Osteocyte (in vitro differentiated cells): Measurements from ENCODE around the gene RPL10. TPM values are rescaled to one million over a fixed set of nuclear protein-coding genes. Genes with fewer than 3 reads are reported as not detected.

Experiments
- DNase-seq: peaks from one replicate; pipeline ENCODE4 v3.0.0; 2021; ENCODE audit warnings: mixed read lengths; ENCODE audit not compliant: unreplicated experiment; ENCODE audit errors: extremely low spot score
- H3K27ac Mint-ChIP-seq: one replicate; pipeline ENCODE4 v1.8.0; 2021; ENCODE audit warnings: mild to moderate bottlenecking, mixed read lengths; ENCODE audit not compliant: unreplicated experiment
- H3K27me3 Mint-ChIP-seq: one replicate; pipeline ENCODE4 v1.8.0; 2021; ENCODE audit warnings: mixed read lengths; ENCODE audit not compliant: unreplicated experiment
- H3K36me3 Mint-ChIP-seq: one replicate; pipeline ENCODE4 v1.8.0; 2021; ENCODE audit warnings: mixed read lengths; ENCODE audit not compliant: unreplicated experiment
- H3K4me1 Mint-ChIP-seq: one replicate; pipeline ENCODE4 v1.8.0; 2021; ENCODE audit warnings: mixed read lengths; ENCODE audit not compliant: unreplicated experiment
- H3K4me3 Mint-ChIP-seq: one replicate; pipeline ENCODE4 v1.8.0; 2021; ENCODE audit warnings: mild to moderate bottlenecking, moderate library complexity, mixed read lengths; ENCODE audit not compliant: unreplicated experiment
- H3K9me3 Mint-ChIP-seq: one replicate; pipeline ENCODE4 v1.8.0; 2021; ENCODE audit warnings: mixed read lengths; ENCODE audit not compliant: unreplicated experiment
- microRNA-seq: library from miRNA; unstranded; fragments of <30 nt; microRNA quantifications from one replicate; pipeline ENCODE4 v1.1.0, GENCODE V29; 2020; ENCODE audit not compliant: unreplicated experiment
- total RNA-seq: library from RNA; stranded (reverse); gene quantifications from 2 replicates; pipeline ENCODE4 v1.2.1, GENCODE V29; 2021
- TF ChIP-seq, protein P1 (sequence below): fragments of 200-600 bp; sonication (generic); IDR thresholded peaks from 2 replicates; pipeline ENCODE4 v1.5.0; 2021; ENCODE audit warnings: antibody characterized with exemption, mild to moderate bottlenecking, moderate library complexity

RPL10 gene
- total RNA-seq, 1 donor from 2014 or later = 2,857 TPM

DNA sequence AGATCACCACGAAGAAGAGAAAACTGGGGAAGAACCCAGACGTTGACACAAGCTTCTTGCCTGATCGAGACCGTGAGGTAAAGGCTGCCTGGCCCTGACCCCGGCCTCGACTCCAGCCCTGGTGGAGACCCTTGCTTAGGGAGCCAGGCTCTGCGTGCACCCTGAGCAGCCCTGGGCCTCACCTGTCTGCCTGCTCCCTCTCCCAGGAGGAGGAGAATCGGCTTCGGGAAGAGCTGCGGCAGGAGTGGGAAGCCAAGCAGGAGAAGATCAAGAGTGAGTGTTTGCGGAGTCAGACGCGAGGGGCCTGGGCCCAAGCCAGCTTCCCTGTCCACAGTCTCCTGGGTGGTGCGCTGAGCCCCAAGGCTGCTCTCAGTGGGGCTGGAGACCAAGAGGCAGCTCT is 50.3 kb downstream of the RPL10 start:
- Mint-ChIP-seq H3K36me3 (peaks cover 13% of the 10 kb centered on the region), H3K27me3 (no peaks in the 10 kb centered on the region), H3K9me3 (no peaks in the 10 kb centered on the region), H3K27ac (peak overlapping the region; percentile 34), H3K4me1 (peaks cover 6% of the 10 kb centered on the region), H3K4me3 (no peak overlapping the region)
- no peak for DNase-seq
- TF ChIP-seq, protein P1, sequence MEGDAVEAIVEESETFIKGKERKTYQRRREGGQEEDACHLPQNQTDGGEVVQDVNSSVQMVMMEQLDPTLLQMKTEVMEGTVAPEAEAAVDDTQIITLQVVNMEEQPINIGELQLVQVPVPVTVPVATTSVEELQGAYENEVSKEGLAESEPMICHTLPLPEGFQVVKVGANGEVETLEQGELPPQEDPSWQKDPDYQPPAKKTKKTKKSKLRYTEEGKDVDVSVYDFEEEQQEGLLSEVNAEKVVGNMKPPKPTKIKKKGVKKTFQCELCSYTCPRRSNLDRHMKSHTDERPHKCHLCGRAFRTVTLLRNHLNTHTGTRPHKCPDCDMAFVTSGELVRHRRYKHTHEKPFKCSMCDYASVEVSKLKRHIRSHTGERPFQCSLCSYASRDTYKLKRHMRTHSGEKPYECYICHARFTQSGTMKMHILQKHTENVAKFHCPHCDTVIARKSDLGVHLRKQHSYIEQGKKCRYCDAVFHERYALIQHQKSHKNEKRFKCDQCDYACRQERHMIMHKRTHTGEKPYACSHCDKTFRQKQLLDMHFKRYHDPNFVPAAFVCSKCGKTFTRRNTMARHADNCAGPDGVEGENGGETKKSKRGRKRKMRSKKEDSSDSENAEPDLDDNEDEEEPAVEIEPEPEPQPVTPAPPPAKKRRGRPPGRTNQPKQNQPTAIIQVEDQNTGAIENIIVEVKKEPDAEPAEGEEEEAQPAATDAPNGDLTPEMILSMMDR = no peak

DNA sequence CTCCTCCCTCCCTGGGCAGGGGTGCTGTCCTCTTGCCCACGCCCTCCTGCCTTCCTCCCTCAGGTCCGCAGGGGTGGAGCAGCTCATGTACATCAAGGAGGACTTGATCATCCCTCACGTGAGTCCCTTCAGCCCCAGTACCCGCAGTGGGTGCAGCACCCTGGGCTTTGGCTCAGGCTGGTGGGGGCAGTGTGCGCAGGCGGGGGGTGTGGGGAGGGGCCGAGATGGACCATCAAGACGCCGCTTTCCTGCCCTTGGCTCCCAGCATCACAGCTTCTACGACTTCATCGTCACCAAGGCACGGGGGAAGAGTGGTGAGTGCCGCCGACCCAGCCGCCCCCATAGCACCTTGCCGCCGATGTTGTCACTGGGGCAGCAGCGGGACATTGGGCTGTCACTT is 51.4 kb downstream of the RPL10 start:
- TF ChIP-seq, protein P1 = no peak
- Mint-ChIP-seq H3K36me3 (peaks cover 14% of the 10 kb centered on the region), H3K27me3 (no peaks in the 10 kb centered on the region), H3K27ac (no peak overlapping the region), H3K4me3 (no peak overlapping the region), H3K9me3 (no peaks in the 10 kb centered on the region), H3K4me1 (peaks cover 4% of the 10 kb centered on the region)
- no peak for DNase-seq

DNA sequence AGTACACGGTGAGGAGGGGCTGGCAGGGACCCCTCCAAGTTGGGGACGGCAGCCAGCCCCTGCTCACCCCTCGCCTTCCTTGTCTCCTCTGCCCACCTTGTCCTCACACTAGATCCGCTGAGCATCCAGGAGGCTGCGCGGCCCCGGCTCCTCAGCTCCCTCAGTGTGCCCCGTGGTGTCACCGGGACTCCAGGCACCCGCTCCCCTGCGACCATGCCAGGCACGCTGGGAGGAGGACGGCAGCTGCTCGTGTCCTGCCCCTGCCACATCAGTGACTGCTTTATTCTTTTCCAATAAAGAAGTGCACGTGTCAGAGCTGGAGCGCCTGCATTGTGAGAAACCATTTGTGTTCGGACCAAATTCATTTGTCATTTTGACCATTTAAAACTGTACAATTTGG is 52.1 kb downstream of the RPL10 start:
- TF ChIP-seq, protein P1 = no peak
- no peaks in the 10 kb centered on the region for H3K9me3 Mint-ChIP-seq
- peaks cover 4% of the 10 kb centered on the region for H3K4me1 Mint-ChIP-seq
- no peak for DNase-seq
- H3K27ac Mint-ChIP-seq = no peak overlapping the region
- no peaks in the 10 kb centered on the region for H3K27me3 Mint-ChIP-seq
- no peak overlapping the region for H3K4me3 Mint-ChIP-seq
- H3K36me3 Mint-ChIP-seq = peaks cover 15% of the 10 kb centered on the region

Small RNA genes within 50 kb of the gene (microRNA-seq; reads per million reads assigned to microRNA genes)
- 2.7 reads per million for gene MIR6858

Other genes with a start within 250 kb of the RPL10 start
- gene OPN1MW, start 215.8 kb upstream of the RPL10 start, total RNA-seq = not detected in 2 replicates
- not detected in 2 replicates for gene OPN1MW2, start 178.6 kb upstream of the RPL10 start, total RNA-seq
- not detected in 2 replicates for gene OPN1MW3, start 140.8 kb upstream of the RPL10 start, total RNA-seq
- not detected in 2 replicates for gene TEX28, start 103.3 kb upstream of the RPL10 start, total RNA-seq
- gene TKTL1, start 102.6 kb upstream of the RPL10 start, total RNA-seq = not detected in 2 replicates
- gene FLNA, start 23.7 kb upstream of the RPL10 start, total RNA-seq = 2,024 and 2,203 TPM in 2 replicates
- 68.9 and 73.1 TPM in 2 replicates for gene EMD, start 19.1 kb upstream of the RPL10 start, total RNA-seq
- 27.9 and 28.1 TPM in 2 replicates for gene DNASE1L1, start 10.9 kb downstream of the RPL10 start, total RNA-seq
- gene TAFAZZIN, start 13.2 kb downstream of the RPL10 start, total RNA-seq = 46.2 and 47.3 TPM in 2 replicates
- gene ATP6AP1, start 30.3 kb downstream of the RPL10 start, total RNA-seq = 144 and 153 TPM in 2 replicates
- 135 and 152 TPM in 2 replicates for gene GDI1, start 38.8 kb downstream of the RPL10 start, total RNA-seq
- 92.2 and 92.8 TPM in 2 replicates for gene FAM50A, start 45.8 kb downstream of the RPL10 start, total RNA-seq
- gene PLXNA3, start 59.9 kb downstream of the RPL10 start, total RNA-seq = 107 and 108 TPM in 2 replicates
- 15.6 and 19.6 TPM in 2 replicates for gene LAGE3, start 80.9 kb downstream of the RPL10 start, total RNA-seq
- 17.4 and 18.5 TPM in 2 replicates for gene UBL4A, start 88.2 kb downstream of the RPL10 start, total RNA-seq
- 20.6 and 22.4 TPM in 2 replicates for gene SLC10A3, start 92.3 kb downstream of the RPL10 start, total RNA-seq
- 38.2 and 40.4 TPM in 2 replicates for gene FAM3A, start 117.9 kb downstream of the RPL10 start, total RNA-seq
- gene G6PD, start 148.5 kb downstream of the RPL10 start, total RNA-seq = 103 and 108 TPM in 2 replicates
- 23.6 and 25.0 TPM in 2 replicates for gene IKBKG, start 149.2 kb downstream of the RPL10 start, total RNA-seq
- gene CTAG1A, start 186.8 kb downstream of the RPL10 start, total RNA-seq = not detected in 2 replicates
- gene CTAG1B, start 220.9 kb downstream of the RPL10 start, total RNA-seq = not detected in 2 replicates